Left renal pelvis (tissue), 4 donors: ENCODE data around the gene TOLLIP. TPM values are rescaled to one million over a fixed set of nuclear protein-coding genes. Genes with fewer than 3 reads are reported as not detected.
"Not testable (repeated sequence)": the region's sequence is repeated elsewhere in the genome, so short reads cannot be mapped to it uniquely, and the experiment has no call there.

Experiments
- DNase-seq, 4 donors: peaks; one replicate each; pipeline ENCODE4 v3.0.0-alpha.2; 2013; ENCODE audit warnings: low read depth in 4 of 4, low spot score in 3 of 4
- polyA plus RNA-seq, 4 donors: library from polyadenylated mRNA; unstranded; fragments of 120-200 nt; gene quantifications; one replicate each; pipeline ENCODE4 v1.2.1, GENCODE V29; 2013; ENCODE audit not compliant: insufficient read length in 4 of 4

Gene TOLLIP
- polyA plus RNA-seq, 4 donors: 21.7 to 50.4 (median 35.6) TPM

GRCh38 chr11:1252371-1253102 lies 56.9 kb downstream of the TOLLIP start:
- DNase-seq: no peak

- DNase-seq: no peak
Measured at GRCh38 chr11:1251236-1251770, 58.1 kb downstream of the TOLLIP start.

- not testable (repeated sequence) for DNase-seq
Measured at GRCh38 chr11:1250411-1250810, 59.0 kb downstream of the TOLLIP start.

GRCh38 chr11:1248951-1249350 lies 60.5 kb downstream of the TOLLIP start:
- not testable (repeated sequence) for DNase-seq

- DNase-seq: not testable (repeated sequence)
Measured at GRCh38 chr11:1247026-1247425, 62.4 kb downstream of the TOLLIP start.

GRCh38 chr11:1246301-1246700 lies 63.1 kb downstream of the TOLLIP start:
- DNase-seq: not testable (repeated sequence)

- DNase-seq: not testable (repeated sequence)
Measured at GRCh38 chr11:1245717-1246116, 63.7 kb downstream of the TOLLIP start.

- DNase-seq: not testable (repeated sequence)
Measured at GRCh38 chr11:1244557-1244956, 64.9 kb downstream of the TOLLIP start.

- DNase-seq: not testable (repeated sequence)
Measured at GRCh38 chr11:1243521-1243920, 65.9 kb downstream of the TOLLIP start.

GRCh38 chr11:1242751-1243150 lies 66.7 kb downstream of the TOLLIP start:
- not testable (repeated sequence) for DNase-seq

GRCh38 chr11:1242289-1242688 lies 67.1 kb downstream of the TOLLIP start:
- no peak for DNase-seq

GRCh38 chr11:1241706-1242105 lies 67.7 kb downstream of the TOLLIP start:
- no peak for DNase-seq

- DNase-seq: no peak
Measured at GRCh38 chr11:1240771-1241170, 68.7 kb downstream of the TOLLIP start.

GRCh38 chr11:1239596-1240205 lies 69.7 kb downstream of the TOLLIP start:
- no peak for DNase-seq

GRCh38 chr11:1238767-1239595 lies 70.5 kb downstream of the TOLLIP start:
- peak in 3 of 4 donors; percentile 16 to 29 (median 22) for DNase-seq

- DNase-seq: no peak
Measured at GRCh38 chr11:1237851-1238250, 71.6 kb downstream of the TOLLIP start.

- no peak for DNase-seq
Measured at GRCh38 chr11:1237128-1237580, 72.3 kb downstream of the TOLLIP start.

GRCh38 chr11:1236316-1237127 lies 72.9 kb downstream of the TOLLIP start:
- DNase-seq: no peak

GRCh38 chr11:1235901-1236315 lies 73.5 kb downstream of the TOLLIP start:
- DNase-seq: no peak

GRCh38 chr11:1235306-1235900 lies 74.0 kb downstream of the TOLLIP start:
- no peak for DNase-seq
